Thymus (tissue), 14 donors: ENCODE measurements around the gene FADD. TPM values are rescaled to one million over a fixed set of nuclear protein-coding genes. Genes with fewer than 3 reads are reported as not detected.
A peak's percentile ranks its signal among the peaks of the same experiment; 100 is the strongest.

ENCODE experiments used
- DNase-seq, 9 donors: peaks; one replicate each; pipeline ENCODE4 v3.0.0-alpha.2; 2013; ENCODE audit warnings: low spot score in 9 of 9, low read depth in 6 of 9, missing footprints in 1 of 9
- H3K27ac ChIP-seq, 2 donors: one replicate each; pipeline ENCODE4 v1.5.1; 2013; ENCODE audit warnings: control low read depth in 1 of 2, low read depth in 1 of 2, low read length in 1 of 2, mild to moderate bottlenecking in 1 of 2, moderate library complexity in 1 of 2
- H3K27me3 ChIP-seq, 2 donors: one replicate each; pipeline ENCODE4 v1.5.1; 2013; ENCODE audit warnings: low read length in 1 of 2; ENCODE audit not compliant: control insufficient read depth in 2 of 2, insufficient read depth in 1 of 2
- H3K36me3 ChIP-seq, 2 donors: one replicate each; pipeline ENCODE4 v1.5.1; 2013; ENCODE audit warnings: low read length in 1 of 2, mild to moderate bottlenecking in 1 of 2, moderate library complexity in 1 of 2; ENCODE audit not compliant: control insufficient read depth in 2 of 2, insufficient read depth in 2 of 2
- H3K4me1 ChIP-seq, 2 donors: one replicate each; pipeline ENCODE4 v1.5.1; 2013; ENCODE audit warnings: low read length in 2 of 2; ENCODE audit not compliant: control insufficient read depth in 2 of 2, insufficient read depth in 2 of 2
- H3K4me3 ChIP-seq, 2 donors: one replicate each; pipeline ENCODE4 v1.5.1; 2013; ENCODE audit warnings: low read length in 2 of 2, control low read depth in 1 of 2, mild to moderate bottlenecking in 1 of 2
- H3K9me3 ChIP-seq, 2 donors: one replicate each; pipeline ENCODE4 v1.5.1; 2013; ENCODE audit warnings: low read length in 1 of 2, mild to moderate bottlenecking in 1 of 2; ENCODE audit not compliant: control insufficient read depth in 2 of 2, insufficient read depth in 1 of 2
- WGBS: extraction: QIAGEN DNeasy Blood & Tissue Kit; methylation state at CpG from one replicate; pipeline ENCODE4 v1.1.7; 2013; 5-methylcytosine and 5-hydroxymethylcytosine counted together
- long read RNA-seq, 10 donors: transcript quantifications; one replicate each; lab custom pipeline, GENCODE V29; 2026
- polyA plus RNA-seq: library from polyadenylated mRNA; stranded (reverse); fragments of 200-250 nt; gene quantifications from one replicate; pipeline ENCODE4 v1.2.3, GENCODE V29; 2013
- total RNA-seq: library from RNA; stranded (reverse); fragments of 120-200 nt; gene quantifications from one replicate; pipeline ENCODE4 v1.2.4, GENCODE V29; 2013
- donor health status: healthy.

Gene FADD
- total RNA-seq (27.4 TPM), polyA plus RNA-seq (19.4 TPM)
- long read RNA-seq, donor 1, transcript FADD-201 (2 exons, 1,841 nt), result major isoform, 5 of 5 reads
- long read RNA-seq, donor 1, partial matches to known transcripts, result 0 of 5 reads
- long read RNA-seq, donor 1, other reads (novel, unspliced or antisense), result 0 of 5 reads
- long read RNA-seq, donor 2, result 0 reads
- long read RNA-seq, donor 3, transcript FADD-201 (2 exons, 1,841 nt), result major isoform, 47 of 138 reads
- long read RNA-seq, donor 3, partial matches to known transcripts, result 91 of 138 reads
- long read RNA-seq, donor 3, other reads (novel, unspliced or antisense), result 0 of 138 reads
- long read RNA-seq, donor 4, transcript FADD-201 (2 exons, 1,841 nt), result major isoform, 21 of 21 reads
- long read RNA-seq, donor 4, partial matches to known transcripts, result 0 of 21 reads
- long read RNA-seq, donor 4, other reads (novel, unspliced or antisense), result 0 of 21 reads
- long read RNA-seq, donor 5, transcript FADD-201 (2 exons, 1,841 nt), result major isoform, 25 of 25 reads
- long read RNA-seq, donor 5, partial matches to known transcripts, result 0 of 25 reads
- long read RNA-seq, donor 5, other reads (novel, unspliced or antisense), result 0 of 25 reads
- long read RNA-seq, donor 6, transcript FADD-201 (2 exons, 1,841 nt), result major isoform, 23 of 23 reads
- long read RNA-seq, donor 6, partial matches to known transcripts, result 0 of 23 reads
- long read RNA-seq, donor 6, other reads (novel, unspliced or antisense), result 0 of 23 reads
- long read RNA-seq, donor 7, transcript FADD-201 (2 exons, 1,841 nt), result major isoform, 27 of 53 reads
- long read RNA-seq, donor 7, partial matches to known transcripts, result 26 of 53 reads
- long read RNA-seq, donor 7, other reads (novel, unspliced or antisense), result 0 of 53 reads
- long read RNA-seq, donor 8, transcript FADD-201 (2 exons, 1,841 nt), result major isoform, 13 of 13 reads
- long read RNA-seq, donor 8, partial matches to known transcripts, result 0 of 13 reads
- long read RNA-seq, donor 8, other reads (novel, unspliced or antisense), result 0 of 13 reads
- long read RNA-seq, donor 9, transcript FADD-201 (2 exons, 1,841 nt), result major isoform, 16 of 16 reads
- long read RNA-seq, donor 9, partial matches to known transcripts, result 0 of 16 reads
- long read RNA-seq, donor 9, other reads (novel, unspliced or antisense), result 0 of 16 reads
- long read RNA-seq, donor 10, transcript FADD-201 (2 exons, 1,841 nt), result major isoform, 21 of 21 reads
- long read RNA-seq, donor 10, partial matches to known transcripts, result 0 of 21 reads
- long read RNA-seq, donor 10, other reads (novel, unspliced or antisense), result 0 of 21 reads

GRCh38 chr11:70202920-70203750 is at the start of gene FADD:
Gene FADD (plus strand): TSS chr11:70203296. CDS start chr11:70203460, 164 bp downstream.
- Histone ChIP-seq H3K27ac (peak within 1 kb of the TSS; percentile 95 to 99), H3K36me3 (peaks cover 31 to 32% of the 10 kb centered on the region in 2 donors), H3K4me1 (peaks cover 9 to 27% of the 10 kb centered on the region in 2 donors), H3K9me3 (no peaks in the 10 kb centered on the region), H3K4me3 (peak within 1 kb of the TSS; percentile 83 to 96), H3K27me3 (peaks cover 0 to 5% of the 10 kb centered on the region in 2 donors)
- WGBS, result under 1% methylated on average over 91 of the region's 91 CpGs
- DNase-seq, result peak; percentile 81 to 98 (median 94)

- Histone ChIP-seq H3K36me3 (no peaks in the 10 kb centered on the region), H3K27me3 (peaks cover 0 to 9% of the 10 kb centered on the region in 2 donors), H3K4me3 (no peak overlapping the region), H3K27ac (no peak overlapping the region), H3K4me1 (no peaks in the 10 kb centered on the region), H3K9me3 (no peaks in the 10 kb centered on the region)
- WGBS, result 93% methylated on average over 14 of the region's 14 CpGs
- no peak for DNase-seq
These were observed 47.7 kb upstream of the FADD start for GRCh38 chr11:70155386-70155785.

- Histone ChIP-seq H3K9me3 (no peaks in the 10 kb centered on the region), H3K4me3 (no peak overlapping the region), H3K4me1 (no peaks in the 10 kb centered on the region), H3K36me3 (no peaks in the 10 kb centered on the region), H3K27ac (no peak overlapping the region), H3K27me3 (peaks cover 0 to 5% of the 10 kb centered on the region in 2 donors)
- WGBS, result 85% methylated on average over 18 of the region's 18 CpGs
- no peak for DNase-seq
These were observed 46.6 kb upstream of the FADD start for GRCh38 chr11:70156291-70157037.

GRCh38 chr11:70158201-70158600 is 44.9 kb upstream of the FADD start:
- H3K4me3 ChIP-seq, result no peak overlapping the region
- H3K4me1 ChIP-seq, result no peaks in the 10 kb centered on the region
- 47% methylated on average over 8 of the region's 8 CpGs for WGBS
- no peaks in the 10 kb centered on the region for H3K36me3 ChIP-seq
- H3K9me3 ChIP-seq, result no peaks in the 10 kb centered on the region
- DNase-seq, result no peak
- no peak overlapping the region for H3K27ac ChIP-seq
- H3K27me3 ChIP-seq, result peaks cover 0 to 2% of the 10 kb centered on the region in 2 donors

- no peak overlapping the region for H3K4me3 ChIP-seq
- peaks cover 0 to 2% of the 10 kb centered on the region in 2 donors for H3K27me3 ChIP-seq
- no peak for DNase-seq
- H3K4me1 ChIP-seq, result no peaks in the 10 kb centered on the region
- H3K27ac ChIP-seq, result no peak overlapping the region
- no peaks in the 10 kb centered on the region for H3K36me3 ChIP-seq
- WGBS, result 94% methylated on average over 14 of the region's 14 CpGs
- no peaks in the 10 kb centered on the region for H3K9me3 ChIP-seq
These were observed 44.2 kb upstream of the FADD start for GRCh38 chr11:70158757-70159389.

GRCh38 chr11:70159627-70160570 is 43.2 kb upstream of the FADD start:
- no peaks in the 10 kb centered on the region for H3K9me3 ChIP-seq
- no peak for DNase-seq
- H3K27ac ChIP-seq, result no peak overlapping the region
- 88% methylated on average over 24 of the region's 24 CpGs for WGBS
- no peaks in the 10 kb centered on the region for H3K36me3 ChIP-seq
- H3K4me1 ChIP-seq, result no peaks in the 10 kb centered on the region
- H3K4me3 ChIP-seq, result no peak overlapping the region
- no peaks in the 10 kb centered on the region for H3K27me3 ChIP-seq

- WGBS, result 96% methylated on average over 17 of the region's 17 CpGs
- H3K27me3 ChIP-seq, result no peaks in the 10 kb centered on the region
- H3K36me3 ChIP-seq, result no peaks in the 10 kb centered on the region
- H3K4me1 ChIP-seq, result no peaks in the 10 kb centered on the region
- no peak overlapping the region for H3K4me3 ChIP-seq
- no peak overlapping the region for H3K27ac ChIP-seq
- no peaks in the 10 kb centered on the region for H3K9me3 ChIP-seq
- DNase-seq, result no peak
These were observed 42.0 kb upstream of the FADD start for GRCh38 chr11:70161043-70161625.
